Calu3 (cell line): ENCODE data around the gene TRAPPC4. TPM values are rescaled to one million over a fixed set of nuclear protein-coding genes. Genes with fewer than 3 reads are reported as not detected.

Experiments used
- BruUV-seq: library from RNA; stranded (reverse); fragments of 400-500 nt; replicated peaks from 2 replicates; lab custom pipeline; 2021; lab: Mats Ljungman, UMichigan
- CTCF ChIA-PET: fragments of 300-600 bp; sonication (Branson Sonifier 250); formaldehyde crosslinking; loops from one replicate; lab custom pipeline; 2022; ENCODE audit warnings: antibody characterized with exemption; lab: Charles Lee
- DNase-seq: peaks from one replicate; pipeline ENCODE4 v3.0.0; 2022
- H3K27ac Mint-ChIP-seq: one replicate; pipeline ENCODE4 v1.8.0; 2022; ENCODE audit warnings: mixed read lengths; ENCODE audit not compliant: unreplicated experiment
- H3K27me3 Mint-ChIP-seq: one replicate; pipeline ENCODE4 v1.8.0; 2022; ENCODE audit warnings: mixed read lengths; ENCODE audit not compliant: unreplicated experiment
- H3K36me3 Mint-ChIP-seq: one replicate; pipeline ENCODE4 v1.8.0; 2022; ENCODE audit warnings: mild to moderate bottlenecking, moderate library complexity, mixed read lengths; ENCODE audit not compliant: insufficient read depth, unreplicated experiment
- H3K4me1 Mint-ChIP-seq: one replicate; pipeline ENCODE4 v1.8.0; 2022; ENCODE audit warnings: mild to moderate bottlenecking, low read depth, mixed read lengths; ENCODE audit not compliant: unreplicated experiment
- H3K4me3 Mint-ChIP-seq: one replicate; pipeline ENCODE4 v1.8.0; 2022; ENCODE audit warnings: mild to moderate bottlenecking, low read depth, moderate library complexity, mixed read lengths; ENCODE audit not compliant: unreplicated experiment
- H3K9me3 Mint-ChIP-seq: one replicate; pipeline ENCODE4 v1.8.0; 2022; ENCODE audit warnings: low read depth, mixed read lengths; ENCODE audit not compliant: unreplicated experiment
- intact Hi-C: fragments of 100-400 bp; cut with micrococcal nuclease; formaldehyde crosslinking; loops from one replicate; pipeline ENCODE4 v1.10.0; 2022; ENCODE audit not compliant: unreplicated experiment
- total RNA-seq: library from RNA; stranded (reverse); gene quantifications from 2 replicates; pipeline ENCODE4 v1.2.3, GENCODE V29; 2022
- TF ChIP-seq, protein P1 (sequence below): fragments of 200-600 bp; IDR thresholded peaks from one replicate; pipeline ENCODE4 v1.8.0; 2022; ENCODE audit warnings: antibody characterized with exemption; ENCODE audit not compliant: unreplicated experiment

TRAPPC4 gene
- total RNA-seq, 1 experiment from 2014 or later: 42.0 TPM

DNA sequence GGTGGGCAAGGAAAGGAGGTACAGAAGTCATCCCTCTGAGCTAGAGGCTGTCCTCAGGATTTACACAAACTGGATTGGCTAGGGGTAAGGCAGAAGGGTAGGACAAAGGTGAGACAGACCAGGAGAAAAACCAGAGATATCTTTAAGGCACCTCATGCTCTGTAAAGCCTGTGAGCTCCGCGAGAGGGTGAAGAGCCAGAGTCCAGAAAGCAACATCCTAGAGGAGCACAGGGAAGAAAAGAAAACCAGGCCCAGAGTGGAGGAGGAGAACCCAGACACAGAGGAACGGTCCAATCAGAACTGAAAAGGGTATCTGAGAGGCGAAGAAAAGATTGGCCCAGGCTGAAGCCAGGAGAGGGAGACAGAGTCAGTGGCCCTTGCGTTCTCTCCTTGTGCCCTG is 7.0 kb downstream of the TRAPPC4 start:
- no peak for DNase-seq
- no TSS peak for BruUV-seq
- Mint-ChIP-seq H3K4me3 (no peak overlapping the region), H3K36me3 (peaks cover 36% of the 10 kb centered on the region), H3K4me1 (peaks cover 24% of the 10 kb centered on the region), H3K27me3 (no peaks in the 10 kb centered on the region), H3K9me3 (no peaks in the 10 kb centered on the region), H3K27ac (no peak overlapping the region)
- TF ChIP-seq, protein P1, sequence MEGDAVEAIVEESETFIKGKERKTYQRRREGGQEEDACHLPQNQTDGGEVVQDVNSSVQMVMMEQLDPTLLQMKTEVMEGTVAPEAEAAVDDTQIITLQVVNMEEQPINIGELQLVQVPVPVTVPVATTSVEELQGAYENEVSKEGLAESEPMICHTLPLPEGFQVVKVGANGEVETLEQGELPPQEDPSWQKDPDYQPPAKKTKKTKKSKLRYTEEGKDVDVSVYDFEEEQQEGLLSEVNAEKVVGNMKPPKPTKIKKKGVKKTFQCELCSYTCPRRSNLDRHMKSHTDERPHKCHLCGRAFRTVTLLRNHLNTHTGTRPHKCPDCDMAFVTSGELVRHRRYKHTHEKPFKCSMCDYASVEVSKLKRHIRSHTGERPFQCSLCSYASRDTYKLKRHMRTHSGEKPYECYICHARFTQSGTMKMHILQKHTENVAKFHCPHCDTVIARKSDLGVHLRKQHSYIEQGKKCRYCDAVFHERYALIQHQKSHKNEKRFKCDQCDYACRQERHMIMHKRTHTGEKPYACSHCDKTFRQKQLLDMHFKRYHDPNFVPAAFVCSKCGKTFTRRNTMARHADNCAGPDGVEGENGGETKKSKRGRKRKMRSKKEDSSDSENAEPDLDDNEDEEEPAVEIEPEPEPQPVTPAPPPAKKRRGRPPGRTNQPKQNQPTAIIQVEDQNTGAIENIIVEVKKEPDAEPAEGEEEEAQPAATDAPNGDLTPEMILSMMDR: no peak
- CTCF ChIA-PET: no interaction called here
- intact Hi-C loops: no loop called here

DNA sequence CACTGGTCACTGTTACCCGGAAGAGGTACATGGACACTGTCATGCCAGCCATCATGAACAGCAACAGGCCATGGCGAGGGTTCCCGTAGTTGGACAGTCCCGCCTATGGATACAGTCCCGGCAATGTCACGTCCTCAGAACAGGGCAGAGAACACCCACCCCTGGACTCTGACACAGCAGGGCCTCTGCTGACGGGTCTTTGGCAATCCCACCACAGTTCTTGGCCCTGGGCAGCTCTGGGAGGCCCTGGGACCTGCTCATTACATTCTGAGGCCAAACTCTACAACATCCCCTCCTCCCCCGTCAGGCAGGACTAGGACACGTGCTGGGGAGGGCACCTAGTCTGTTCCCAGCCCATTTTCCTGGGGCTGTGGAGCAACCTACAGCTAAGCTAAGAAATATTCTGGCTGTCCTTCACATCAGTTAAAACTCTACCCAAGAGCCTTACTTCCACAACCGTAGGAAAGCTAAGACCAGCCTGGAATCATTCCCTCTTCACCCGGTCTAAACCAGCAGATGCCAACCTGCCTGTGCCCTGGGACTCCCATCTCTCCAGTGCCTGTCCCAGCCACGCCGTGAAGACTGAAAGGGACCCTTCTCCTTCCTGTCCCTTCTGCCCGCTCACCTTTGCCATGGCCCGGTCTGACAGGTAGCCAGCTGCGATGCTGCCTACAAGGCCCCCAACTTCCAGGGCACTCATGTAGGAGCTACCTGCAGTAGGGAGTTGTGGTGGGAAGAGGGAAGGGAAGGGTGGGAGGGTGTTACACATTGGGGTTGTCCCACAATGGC is 7.6 kb downstream of the TRAPPC4 start:
- Mint-ChIP-seq H3K36me3 (peaks cover 36% of the 10 kb centered on the region), H3K4me1 (peaks cover 24% of the 10 kb centered on the region), H3K27me3 (no peaks in the 10 kb centered on the region), H3K27ac (no peak overlapping the region), H3K4me3 (no peak overlapping the region), H3K9me3 (no peaks in the 10 kb centered on the region)
- TF ChIP-seq, protein P1: no peak
- CTCF ChIA-PET: no interaction called here
- no TSS peak for BruUV-seq
- intact Hi-C loops: no loop called here
- no peak for DNase-seq

DNA sequence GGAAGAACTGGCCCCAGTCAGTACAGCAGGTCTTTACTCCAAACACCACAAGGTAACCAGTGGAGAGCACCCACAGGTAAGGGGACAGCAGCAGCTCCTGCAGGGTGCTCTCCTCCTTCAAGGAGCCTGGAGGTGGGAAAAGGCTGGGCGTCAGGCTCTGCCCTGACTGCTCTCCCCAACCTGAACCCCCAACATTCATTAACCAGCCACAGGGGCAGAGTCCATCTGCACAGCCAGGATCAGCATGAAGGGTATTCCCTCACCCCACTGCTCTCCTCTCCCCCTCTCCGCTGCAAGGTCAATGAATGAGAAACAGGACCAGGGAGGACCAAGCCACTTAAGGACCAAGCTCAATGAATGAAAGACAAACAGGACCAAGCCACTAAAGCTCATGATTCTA is 8.4 kb downstream of the TRAPPC4 start:
- intact Hi-C loops: no loop called here
- BruUV-seq: no TSS peak
- H3K36me3 Mint-ChIP-seq: peaks cover 36% of the 10 kb centered on the region
- H3K27ac Mint-ChIP-seq: no peak overlapping the region
- H3K4me3 Mint-ChIP-seq: no peak overlapping the region
- TF ChIP-seq, protein P1: no peak
- no peaks in the 10 kb centered on the region for H3K9me3 Mint-ChIP-seq
- peaks cover 24% of the 10 kb centered on the region for H3K4me1 Mint-ChIP-seq
- CTCF ChIA-PET: no interaction called here
- H3K27me3 Mint-ChIP-seq: no peaks in the 10 kb centered on the region
- no peak for DNase-seq

DNA sequence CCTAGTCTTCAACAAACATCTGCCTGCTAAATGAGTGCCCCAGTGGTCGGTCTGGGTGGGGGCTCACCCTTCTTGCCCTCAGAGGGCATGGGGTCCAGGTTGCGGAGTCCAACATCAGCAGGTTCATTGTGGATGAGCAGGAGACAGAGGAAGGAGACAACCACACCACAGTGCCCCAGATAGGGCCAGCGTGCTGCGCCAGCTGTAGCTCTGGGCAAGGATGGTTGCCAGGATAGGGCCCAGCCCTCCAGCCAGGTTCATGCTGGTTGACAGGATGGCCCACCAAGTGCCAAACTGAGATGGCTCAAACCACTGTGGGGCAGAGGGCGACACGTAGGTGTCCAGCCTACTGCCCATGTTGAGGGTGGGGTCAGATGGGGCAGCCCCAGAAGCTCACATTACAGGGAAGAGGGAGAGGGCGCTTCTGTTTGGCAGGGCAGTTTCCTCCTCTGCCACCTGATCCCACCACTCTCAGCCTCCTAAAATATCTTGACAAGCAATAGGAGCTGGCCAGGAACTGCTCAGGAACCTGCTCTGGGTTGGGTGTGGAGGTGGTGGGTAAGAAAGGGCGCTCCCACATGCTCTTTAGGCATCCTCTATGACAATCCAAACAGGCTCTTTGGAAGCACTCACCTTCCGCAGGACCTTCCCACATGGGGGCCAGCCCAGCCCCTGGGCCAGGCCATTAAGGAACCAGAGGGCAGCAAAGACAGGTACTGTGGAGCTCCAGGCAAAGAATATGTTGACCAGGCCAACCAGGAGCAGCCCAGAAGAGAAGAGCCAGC is 9.2 kb downstream of the TRAPPC4 start:
- BruUV-seq: no TSS peak
- H3K4me1 Mint-ChIP-seq: peaks cover 24% of the 10 kb centered on the region
- TF ChIP-seq, protein P1: no peak
- H3K9me3 Mint-ChIP-seq: no peaks in the 10 kb centered on the region
- H3K4me3 Mint-ChIP-seq: peak overlapping the region; percentile 17
- H3K36me3 Mint-ChIP-seq: peaks cover 36% of the 10 kb centered on the region
- no peak overlapping the region for H3K27ac Mint-ChIP-seq
- intact Hi-C loops: no loop called here
- no peaks in the 10 kb centered on the region for H3K27me3 Mint-ChIP-seq
- CTCF ChIA-PET: no interaction called here
- DNase-seq: no peak
